Stimulated activated naive CD8-positive, alpha-beta T cell treated with anti-CD3 and anti-CD28 coated beads, Interleukin-15, Interleukin-2, amounts not matched to agents 100 ng/mL and 50 ng/mL, for 24 hours (primary cell): ENCODE data around the gene ZNF629.
A peak's percentile ranks its signal among the peaks of the same experiment; 100 is the strongest.

Experiments
- H3K27ac Mint-ChIP-seq: one replicate; pipeline ENCODE4 v1.8.0; 2021; ENCODE audit warnings: mild to moderate bottlenecking, mixed read lengths
- H3K27me3 Mint-ChIP-seq: one replicate; pipeline ENCODE4 v1.8.0; 2021; ENCODE audit warnings: mixed read lengths
- H3K36me3 Mint-ChIP-seq: one replicate; pipeline ENCODE4 v1.8.0; 2021; ENCODE audit warnings: low read depth, mixed read lengths
- H3K4me1 Mint-ChIP-seq: one replicate; pipeline ENCODE4 v1.8.0; 2021; ENCODE audit warnings: low read depth, mixed read lengths
- H3K4me3 Mint-ChIP-seq: one replicate; pipeline ENCODE4 v1.8.0; 2021; ENCODE audit warnings: mild to moderate bottlenecking, mixed read lengths
- H3K9me3 Mint-ChIP-seq: one replicate; pipeline ENCODE4 v1.8.0; 2021; ENCODE audit warnings: mixed read lengths

Gene ZNF629

GRCh38 chr16:30802936-30803335 is 15.9 kb upstream of the ZNF629 start:
- H3K9me3 Mint-ChIP-seq, result no peaks in the 10 kb centered on the region
- H3K4me1 Mint-ChIP-seq, result peaks cover 21% of the 10 kb centered on the region
- no peak overlapping the region for H3K27ac Mint-ChIP-seq
- no peaks in the 10 kb centered on the region for H3K36me3 Mint-ChIP-seq
- peaks cover 6% of the 10 kb centered on the region for H3K27me3 Mint-ChIP-seq
- H3K4me3 Mint-ChIP-seq, result no peak overlapping the region

DNA sequence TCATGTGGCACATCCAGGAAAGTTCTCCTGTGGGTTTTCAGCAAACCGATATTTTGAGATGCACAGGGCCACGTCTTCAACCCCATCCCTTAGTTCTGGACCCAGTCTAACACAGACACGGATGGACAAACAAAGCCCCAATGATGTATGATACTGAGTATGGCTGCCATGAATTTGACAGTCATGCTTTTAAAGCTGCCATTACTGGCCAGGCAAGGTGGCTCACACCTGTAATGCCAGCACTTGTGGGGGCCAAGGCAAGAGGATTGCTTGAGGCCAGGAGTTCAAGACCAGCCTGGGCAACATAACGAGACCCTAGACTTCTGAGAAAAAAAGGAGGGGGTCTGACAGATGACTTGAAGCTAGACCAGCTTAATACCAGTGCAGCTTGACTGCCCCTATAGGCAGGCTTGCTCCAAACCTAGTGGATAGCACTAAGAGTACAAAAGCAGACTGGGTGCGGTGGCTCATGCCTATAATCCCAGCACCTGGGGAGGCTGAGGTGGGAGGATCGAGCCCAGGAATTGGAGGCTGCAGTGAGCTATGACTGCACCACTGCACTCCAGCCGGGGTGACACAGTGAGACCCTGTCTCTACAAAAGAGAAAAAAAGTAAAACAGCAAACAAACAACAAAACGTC is 10.8 kb upstream of the ZNF629 start:
- Mint-ChIP-seq H3K27me3 (no peaks in the 10 kb centered on the region), H3K27ac (no peak overlapping the region), H3K4me3 (no peak overlapping the region), H3K9me3 (no peaks in the 10 kb centered on the region), H3K4me1 (no peaks in the 10 kb centered on the region), H3K36me3 (no peaks in the 10 kb centered on the region)

GRCh38 chr16:30794634-30795033 is 7.6 kb upstream of the ZNF629 start:
- Mint-ChIP-seq H3K4me1 (no peaks in the 10 kb centered on the region), H3K4me3 (no peak overlapping the region), H3K36me3 (no peaks in the 10 kb centered on the region), H3K9me3 (no peaks in the 10 kb centered on the region), H3K27me3 (no peaks in the 10 kb centered on the region), H3K27ac (no peak overlapping the region)

- no peaks in the 10 kb centered on the region for H3K9me3 Mint-ChIP-seq
- H3K36me3 Mint-ChIP-seq, result no peaks in the 10 kb centered on the region
- no peak overlapping the region for H3K27ac Mint-ChIP-seq
- H3K27me3 Mint-ChIP-seq, result no peaks in the 10 kb centered on the region
- no peaks in the 10 kb centered on the region for H3K4me1 Mint-ChIP-seq
- no peak overlapping the region for H3K4me3 Mint-ChIP-seq
These were observed 6.6 kb upstream of the ZNF629 start for GRCh38 chr16:30793508-30794069.

- H3K4me3 Mint-ChIP-seq, result peak overlapping the region; percentile 82
- H3K4me1 Mint-ChIP-seq, result peaks cover 14% of the 10 kb centered on the region
- H3K36me3 Mint-ChIP-seq, result no peaks in the 10 kb centered on the region
- H3K9me3 Mint-ChIP-seq, result no peaks in the 10 kb centered on the region
- H3K27me3 Mint-ChIP-seq, result peaks cover 5% of the 10 kb centered on the region
- no peak overlapping the region for H3K27ac Mint-ChIP-seq
These were observed 791 bp upstream of the ZNF629 start for GRCh38 chr16:30787613-30788378.

DNA sequence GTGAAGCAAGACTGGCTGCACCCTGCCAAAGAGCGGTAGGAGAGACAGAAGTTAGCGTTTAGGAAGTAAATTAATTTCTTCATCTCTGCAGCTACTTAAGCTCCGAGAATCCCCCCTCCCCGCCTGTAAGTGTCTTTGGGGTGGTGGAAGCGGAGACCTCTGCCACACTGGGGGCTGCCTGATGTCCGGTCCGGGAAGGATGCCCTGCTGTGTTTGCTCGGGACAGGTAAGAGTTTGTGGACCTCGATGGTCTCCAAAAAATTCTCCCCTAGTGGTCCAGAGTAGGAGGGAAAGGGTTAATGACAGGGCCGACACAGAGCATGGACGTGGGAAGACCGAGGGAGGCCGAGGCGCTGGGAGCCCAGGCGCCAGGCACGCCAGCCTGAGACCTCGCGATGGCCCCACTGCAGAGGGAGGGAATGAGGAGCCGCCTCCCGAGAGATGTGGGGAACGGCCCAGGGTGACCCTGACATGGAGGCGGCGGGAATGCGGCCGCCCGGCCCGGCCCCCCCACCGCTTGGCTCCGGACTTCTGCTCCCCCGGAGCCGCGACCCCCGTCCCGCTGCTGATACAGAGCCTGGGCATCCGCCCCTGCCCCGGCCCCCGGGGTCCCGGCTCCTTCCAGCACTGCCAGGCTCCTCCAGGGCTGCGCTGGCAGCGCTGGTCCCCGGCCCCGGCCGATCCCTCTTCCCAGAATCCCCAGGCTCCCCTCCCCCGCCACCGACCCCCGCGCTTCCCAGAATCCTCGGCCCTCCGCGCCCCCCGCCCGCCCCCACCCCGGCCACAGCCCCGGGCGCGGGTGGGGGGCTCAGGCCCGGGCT is 680 bp downstream of the ZNF629 start:
- peak overlapping the region; percentile 82 for H3K4me3 Mint-ChIP-seq
- no peaks in the 10 kb centered on the region for H3K36me3 Mint-ChIP-seq
- peaks cover 14% of the 10 kb centered on the region for H3K4me1 Mint-ChIP-seq
- H3K27ac Mint-ChIP-seq, result peak overlapping the region; percentile 26
- H3K9me3 Mint-ChIP-seq, result no peaks in the 10 kb centered on the region
- peaks cover 5% of the 10 kb centered on the region for H3K27me3 Mint-ChIP-seq

GRCh38 chr16:30785126-30786106 is 1.6 kb downstream of the ZNF629 start:
- Mint-ChIP-seq H3K27ac (peak overlapping the region; percentile 26), H3K36me3 (no peaks in the 10 kb centered on the region), H3K9me3 (no peaks in the 10 kb centered on the region), H3K27me3 (peaks cover 5% of the 10 kb centered on the region), H3K4me1 (peaks cover 14% of the 10 kb centered on the region), H3K4me3 (peak overlapping the region; percentile 80)

DNA sequence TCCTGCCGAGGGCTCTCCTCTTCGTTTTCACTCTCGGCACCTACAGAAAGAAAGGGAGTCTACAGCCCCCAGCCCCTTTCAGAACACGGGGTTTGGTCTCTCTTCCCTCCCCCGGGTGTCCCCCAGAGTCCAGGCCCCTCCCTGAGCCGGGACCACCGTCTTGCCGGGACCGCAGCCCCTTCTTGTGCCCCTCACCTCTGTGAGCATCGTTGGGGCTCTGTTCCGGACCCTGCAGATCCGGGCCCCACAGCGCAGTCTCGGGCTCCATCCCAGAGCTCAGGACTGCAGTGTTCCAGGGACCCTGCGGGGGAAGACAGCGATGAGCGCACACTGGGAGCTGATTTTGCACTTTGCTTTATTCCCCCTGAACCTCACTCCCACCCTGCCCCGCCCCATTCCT is 2.8 kb downstream of the ZNF629 start:
- no peak overlapping the region for H3K4me3 Mint-ChIP-seq
- peaks cover 14% of the 10 kb centered on the region for H3K4me1 Mint-ChIP-seq
- no peaks in the 10 kb centered on the region for H3K36me3 Mint-ChIP-seq
- H3K27ac Mint-ChIP-seq, result no peak overlapping the region
- H3K27me3 Mint-ChIP-seq, result peaks cover 5% of the 10 kb centered on the region
- H3K9me3 Mint-ChIP-seq, result no peaks in the 10 kb centered on the region

DNA sequence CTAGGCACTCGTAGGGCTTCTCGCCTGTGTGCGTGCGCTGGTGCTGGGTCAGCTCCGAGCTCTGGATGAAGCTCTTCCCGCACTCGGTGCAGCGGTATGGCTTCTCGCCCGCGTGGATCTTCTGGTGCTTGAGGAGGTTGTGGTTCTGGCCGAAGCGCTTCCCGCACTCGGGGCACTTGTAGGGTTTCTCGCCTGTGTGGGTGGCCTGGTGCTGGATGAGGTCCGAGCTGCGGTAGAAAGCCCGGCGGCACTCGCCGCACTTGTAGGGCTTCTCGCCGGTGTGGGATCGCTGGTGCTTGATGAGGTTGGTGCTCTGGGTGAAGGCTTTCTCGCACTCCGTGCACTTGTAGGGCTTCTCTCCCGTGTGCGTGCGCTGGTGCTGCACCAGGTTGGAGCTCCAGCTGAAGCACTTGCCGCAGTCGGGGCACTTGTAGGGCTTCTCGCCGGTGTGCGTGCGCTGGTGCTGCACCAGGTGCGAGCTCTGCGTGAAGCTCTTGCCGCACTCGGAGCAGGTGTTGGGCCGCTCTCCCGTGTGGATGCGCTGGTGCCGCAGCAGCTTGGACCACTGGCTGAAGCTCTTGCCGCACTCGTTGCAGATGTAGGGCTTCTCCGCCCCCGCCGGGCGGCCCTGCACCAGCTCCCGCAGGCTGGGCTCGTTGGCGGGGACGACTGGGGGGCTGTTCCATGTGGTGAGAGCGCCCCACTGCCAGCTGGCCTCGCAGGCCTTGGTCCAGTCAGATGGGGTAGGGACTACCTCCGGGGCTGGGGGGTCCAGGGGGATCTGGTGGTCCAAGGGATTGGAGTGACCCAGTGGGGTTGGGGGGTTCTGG is 3.5 kb downstream of the ZNF629 start:
- no peaks in the 10 kb centered on the region for H3K9me3 Mint-ChIP-seq

GRCh38 chr16:30782486-30783279 is 4.3 kb downstream of the ZNF629 start:
- no peak overlapping the region for H3K4me3 Mint-ChIP-seq
- H3K36me3 Mint-ChIP-seq, result no peaks in the 10 kb centered on the region
- H3K27ac Mint-ChIP-seq, result no peak overlapping the region
- peaks cover 10% of the 10 kb centered on the region for H3K4me1 Mint-ChIP-seq
- peaks cover under 1% of the 10 kb centered on the region for H3K27me3 Mint-ChIP-seq
- no peaks in the 10 kb centered on the region for H3K9me3 Mint-ChIP-seq

More for the DNA sequence above, 3.5 kb downstream of the ZNF629 start:
- Mint-ChIP-seq H3K4me3 (no peak overlapping the region), H3K36me3 (no peaks in the 10 kb centered on the region), H3K27ac (no peak overlapping the region), H3K4me1 (peaks cover 14% of the 10 kb centered on the region), H3K27me3 (peaks cover 5% of the 10 kb centered on the region)

GRCh38 chr16:30780549-30780948 is 6.5 kb downstream of the ZNF629 start:
- Mint-ChIP-seq H3K27me3 (peaks cover 3% of the 10 kb centered on the region), H3K36me3 (peaks cover 4% of the 10 kb centered on the region), H3K4me3 (no peak overlapping the region), H3K9me3 (no peaks in the 10 kb centered on the region), H3K27ac (no peak overlapping the region), H3K4me1 (peaks cover 12% of the 10 kb centered on the region)

DNA sequence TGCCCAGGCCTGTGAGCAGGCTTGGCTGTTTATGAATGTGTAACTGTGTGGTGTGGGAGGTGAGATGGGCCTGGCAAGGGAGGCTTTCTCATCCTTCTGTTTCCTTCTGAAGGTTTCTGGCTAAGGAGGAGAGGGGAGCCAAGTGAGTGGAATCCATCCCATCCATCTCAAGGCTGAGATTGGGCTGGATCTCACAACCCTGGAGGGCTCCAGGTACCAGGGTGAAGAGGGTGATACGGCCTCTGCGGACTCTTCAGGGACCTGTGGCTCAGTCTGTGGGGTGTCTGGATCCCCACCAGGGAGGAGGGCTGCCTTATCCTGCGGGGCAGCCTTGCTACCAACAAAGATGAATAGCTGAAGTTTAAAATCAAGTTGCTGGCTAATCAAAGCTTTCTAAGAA is 7.0 kb downstream of the ZNF629 start:
- Mint-ChIP-seq H3K27ac (no peak overlapping the region), H3K27me3 (peaks cover 3% of the 10 kb centered on the region), H3K9me3 (no peaks in the 10 kb centered on the region), H3K36me3 (peaks cover 9% of the 10 kb centered on the region), H3K4me1 (peaks cover 17% of the 10 kb centered on the region), H3K4me3 (no peak overlapping the region)

- Mint-ChIP-seq H3K36me3 (peaks cover 14% of the 10 kb centered on the region), H3K4me3 (no peak overlapping the region), H3K9me3 (no peaks in the 10 kb centered on the region), H3K27ac (no peak overlapping the region), H3K4me1 (peaks cover 21% of the 10 kb centered on the region), H3K27me3 (peaks cover 3% of the 10 kb centered on the region)
These were observed 7.4 kb downstream of the ZNF629 start for GRCh38 chr16:30779596-30779995.
